Measurements from ENCODE around the gene MAMDC4. TPM values are rescaled to one million over a fixed set of nuclear protein-coding genes. Genes with fewer than 3 reads are reported as not detected.

The MAMDC4 gene
- total and polyA plus RNA-seq, 2 of the 13 experiments (the other 11 are each of a cell fraction or from before 2014, with no cell fraction given): 6.0 to 6.8 TPM

DNA sequence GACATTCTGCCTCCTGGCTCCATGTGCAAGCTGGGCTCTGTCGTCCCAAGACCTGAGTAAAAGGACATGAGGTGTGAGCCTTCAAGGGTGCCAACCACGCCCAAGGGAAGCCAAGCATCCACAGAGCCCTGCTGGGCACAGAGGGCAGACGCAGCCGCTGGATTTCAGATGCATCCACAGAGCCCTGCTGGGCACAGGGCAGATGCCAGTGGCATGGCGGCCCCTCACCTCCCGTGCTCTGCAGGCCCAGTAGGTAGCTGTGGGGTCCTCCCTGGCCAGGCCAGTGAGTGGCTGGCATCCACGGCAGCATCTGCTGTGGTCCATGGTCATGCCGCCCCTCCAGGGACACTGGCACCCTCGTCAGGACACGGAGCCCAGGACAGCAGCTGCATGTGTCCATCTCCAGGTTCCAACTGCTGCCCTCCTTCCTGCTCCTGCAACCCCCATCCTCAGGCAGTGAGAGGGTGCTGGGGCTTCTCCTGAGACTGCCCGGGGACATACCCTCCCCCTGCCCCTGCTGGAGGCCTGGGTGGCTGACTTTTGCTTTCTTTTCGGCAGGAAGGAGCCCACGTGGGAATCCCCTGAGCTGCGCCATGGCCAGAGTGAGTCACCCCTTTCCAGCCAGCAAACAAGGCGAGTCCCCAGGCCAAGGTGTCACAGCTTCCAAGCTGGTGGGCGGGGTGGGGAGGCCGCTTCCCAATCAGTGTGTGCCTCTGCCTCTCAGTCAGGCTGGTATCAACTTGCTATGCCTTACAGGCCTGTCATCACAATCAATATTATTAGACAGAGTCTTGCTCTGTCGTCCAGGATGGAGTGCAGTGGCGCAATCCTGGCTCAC, 30.2 kb downstream of the MAMDC4 start (continued):
- TF ChIP-seq ZGPAT (CRISPR knock-in tag; IDR thresholded peaks at IDR 0.05) (peak; percentile 79), ELF3 (CRISPR knock-in tag; IDR thresholded peaks at IDR 0.05) (peak; percentile 76), MAFK (conservative IDR thresholded peaks at IDR 0.05 in 1 of 2, IDR thresholded peaks at IDR 0.05 in 1 of 2; ENCODE audit: low read length in 2 of 2) (no peak), SMARCC2 (IDR thresholded peaks at IDR 0.05) (no peak), ATF1 (CRISPR knock-in tag; IDR thresholded peaks at IDR 0.05) (no peak), NFE2L2 (IDR thresholded peaks at IDR 0.05; ENCODE audit: low read length) (no peak), MAF1 (CRISPR knock-in tag; IDR thresholded peaks at IDR 0.05; ENCODE audit: borderline replicate concordance) (no peak), ZNF17 (CRISPR knock-in tag; IDR thresholded peaks at IDR 0.05) (no peak), RFX5 (IDR thresholded peaks at IDR 0.05; ENCODE audit: low read depth, low read length) (no peak), ZNF746 (CRISPR knock-in tag; IDR thresholded peaks at IDR 0.05) (peak; percentile 58; the same call in 1 of the 2 replicates), ZNF207 (IDR thresholded peaks at IDR 0.05; ENCODE audit: borderline replicate concordance) (no peak), MED8 (CRISPR knock-in tag; IDR thresholded peaks at IDR 0.05; ENCODE audit: insufficient replicate concordance) (peak; percentile 43), FOXA1 (IDR thresholded peaks at IDR 0.05) (no peak), FOXA1 (CRISPR knock-in tag; IDR thresholded peaks at IDR 0.05) (peak; percentile 60), NCOA1 (CRISPR knock-in tag; IDR thresholded peaks at IDR 0.05) (no peak), ZNF737 (CRISPR knock-in tag; IDR thresholded peaks at IDR 0.05; ENCODE audit: borderline replicate concordance) (no peak), LCORL (IDR thresholded peaks at IDR 0.05) (no peak; the same call in 1 of the 2 replicates), LCORL (CRISPR knock-in tag; IDR thresholded peaks at IDR 0.05) (peak; percentile 88)
- TF ChIP-seq, protein P1, sequence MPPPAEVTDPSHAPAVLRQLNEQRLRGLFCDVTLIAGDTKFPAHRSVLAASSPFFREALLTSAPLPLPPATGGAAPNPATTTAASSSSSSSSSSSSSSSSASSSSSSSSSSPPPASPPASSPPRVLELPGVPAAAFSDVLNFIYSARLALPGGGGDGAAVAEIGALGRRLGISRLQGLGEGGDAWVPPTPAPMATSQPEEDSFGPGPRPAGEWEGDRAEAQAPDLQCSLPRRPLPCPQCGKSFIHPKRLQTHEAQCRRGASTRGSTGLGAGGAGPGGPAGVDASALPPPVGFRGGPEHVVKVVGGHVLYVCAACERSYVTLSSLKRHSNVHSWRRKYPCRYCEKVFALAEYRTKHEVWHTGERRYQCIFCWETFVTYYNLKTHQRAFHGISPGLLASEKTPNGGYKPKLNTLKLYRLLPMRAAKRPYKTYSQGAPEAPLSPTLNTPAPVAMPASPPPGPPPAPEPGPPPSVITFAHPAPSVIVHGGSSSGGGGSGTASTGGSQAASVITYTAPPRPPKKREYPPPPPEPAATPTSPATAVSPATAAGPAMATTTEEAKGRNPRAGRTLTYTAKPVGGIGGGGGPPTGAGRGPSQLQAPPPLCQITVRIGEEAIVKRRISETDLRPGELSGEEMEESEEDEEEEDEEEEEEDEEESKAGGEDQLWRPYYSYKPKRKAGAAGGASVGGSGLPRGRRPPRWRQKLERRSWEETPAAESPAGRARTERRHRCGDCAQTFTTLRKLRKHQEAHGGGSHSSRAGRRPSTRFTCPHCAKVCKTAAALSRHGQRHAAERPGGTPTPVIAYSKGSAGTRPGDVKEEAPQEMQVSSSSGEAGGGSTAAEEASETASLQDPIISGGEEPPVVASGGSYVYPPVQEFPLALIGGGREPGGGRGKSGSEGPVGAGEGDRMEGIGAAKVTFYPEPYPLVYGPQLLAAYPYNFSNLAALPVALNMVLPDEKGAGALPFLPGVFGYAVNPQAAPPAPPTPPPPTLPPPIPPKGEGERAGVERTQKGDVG (CRISPR knock-in tag; IDR thresholded peaks at IDR 0.05; ENCODE audit: borderline replicate concordance): 0 out of 2 replicates have a peak, but pooled peaks have one; percentile 29
- TF ChIP-seq, protein P2, sequence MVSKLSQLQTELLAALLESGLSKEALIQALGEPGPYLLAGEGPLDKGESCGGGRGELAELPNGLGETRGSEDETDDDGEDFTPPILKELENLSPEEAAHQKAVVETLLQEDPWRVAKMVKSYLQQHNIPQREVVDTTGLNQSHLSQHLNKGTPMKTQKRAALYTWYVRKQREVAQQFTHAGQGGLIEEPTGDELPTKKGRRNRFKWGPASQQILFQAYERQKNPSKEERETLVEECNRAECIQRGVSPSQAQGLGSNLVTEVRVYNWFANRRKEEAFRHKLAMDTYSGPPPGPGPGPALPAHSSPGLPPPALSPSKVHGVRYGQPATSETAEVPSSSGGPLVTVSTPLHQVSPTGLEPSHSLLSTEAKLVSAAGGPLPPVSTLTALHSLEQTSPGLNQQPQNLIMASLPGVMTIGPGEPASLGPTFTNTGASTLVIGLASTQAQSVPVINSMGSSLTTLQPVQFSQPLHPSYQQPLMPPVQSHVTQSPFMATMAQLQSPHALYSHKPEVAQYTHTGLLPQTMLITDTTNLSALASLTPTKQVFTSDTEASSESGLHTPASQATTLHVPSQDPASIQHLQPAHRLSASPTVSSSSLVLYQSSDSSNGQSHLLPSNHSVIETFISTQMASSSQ (IDR thresholded peaks at IDR 0.05; ENCODE audit: low read depth): peak; percentile 42; the same call in 1 of the 2 replicates
- TF ChIP-seq, protein P2 (CRISPR knock-in tag; IDR thresholded peaks at IDR 0.05; ENCODE audit: borderline replicate concordance): peak; percentile 55; the same call in 1 of the 2 replicates
